GM21825 (cell line): Measurements from ENCODE around the gene PTGES3.
"Not testable (repeated sequence)": the region's sequence is repeated elsewhere in the genome, so short reads cannot be mapped to it uniquely, and the experiment has no call there.

Experiments used
- ATAC-seq: cut with Tn5 transposase; IDR thresholded peaks from one replicate; pipeline ENCODE4 v1.9.1; 2021; ENCODE audit warnings: mild to moderate bottlenecking, moderate library complexity; ENCODE audit not compliant: unreplicated experiment

PTGES3 gene, protein sequence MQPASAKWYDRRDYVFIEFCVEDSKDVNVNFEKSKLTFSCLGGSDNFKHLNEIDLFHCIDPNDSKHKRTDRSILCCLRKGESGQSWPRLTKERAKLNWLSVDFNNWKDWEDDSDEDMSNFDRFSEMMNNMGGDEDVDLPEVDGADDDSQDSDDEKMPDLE

DNA sequence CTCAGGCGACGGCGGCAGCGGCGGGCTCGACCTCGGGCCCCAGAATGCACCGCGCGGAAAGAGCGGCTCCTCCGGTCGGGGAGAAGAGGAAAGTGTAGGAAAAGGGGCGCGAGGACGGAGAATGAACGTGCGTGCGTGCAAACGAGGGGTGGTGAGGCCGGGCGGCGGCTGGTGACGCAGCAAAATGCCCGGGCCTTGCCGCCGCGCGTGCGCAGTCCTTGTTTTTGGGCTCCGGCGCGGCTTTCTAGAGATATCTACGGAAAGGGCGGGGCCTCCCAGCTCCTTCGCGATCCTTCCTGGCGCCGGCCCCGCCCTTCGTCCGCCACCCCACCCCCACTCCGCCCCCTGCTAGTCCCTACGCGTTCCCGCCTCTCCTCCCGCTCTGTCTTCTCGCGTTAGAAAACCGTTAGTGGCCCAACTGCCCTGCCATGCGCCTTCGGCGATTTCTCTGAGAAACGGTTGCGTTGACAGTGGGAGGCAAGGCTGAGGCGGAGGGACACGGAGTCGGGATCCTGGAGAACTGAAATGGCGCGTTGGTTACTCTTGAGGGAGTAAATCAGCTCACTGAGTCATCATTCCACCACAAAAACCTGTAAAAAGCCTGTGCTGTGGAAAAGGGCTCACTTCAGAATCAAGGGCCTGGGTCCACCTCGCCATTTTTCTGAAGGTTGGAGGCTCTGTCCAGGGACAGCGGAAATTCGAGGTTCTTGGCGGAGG lies at the start of gene PTGES3:
Gene PTGES3 (minus strand): TSS at position 156 of the 717 bp plus-strand sequence. CDS start 285 bp downstream, outside the sequence.
- peak; percentile 57 for ATAC-seq

DNA sequence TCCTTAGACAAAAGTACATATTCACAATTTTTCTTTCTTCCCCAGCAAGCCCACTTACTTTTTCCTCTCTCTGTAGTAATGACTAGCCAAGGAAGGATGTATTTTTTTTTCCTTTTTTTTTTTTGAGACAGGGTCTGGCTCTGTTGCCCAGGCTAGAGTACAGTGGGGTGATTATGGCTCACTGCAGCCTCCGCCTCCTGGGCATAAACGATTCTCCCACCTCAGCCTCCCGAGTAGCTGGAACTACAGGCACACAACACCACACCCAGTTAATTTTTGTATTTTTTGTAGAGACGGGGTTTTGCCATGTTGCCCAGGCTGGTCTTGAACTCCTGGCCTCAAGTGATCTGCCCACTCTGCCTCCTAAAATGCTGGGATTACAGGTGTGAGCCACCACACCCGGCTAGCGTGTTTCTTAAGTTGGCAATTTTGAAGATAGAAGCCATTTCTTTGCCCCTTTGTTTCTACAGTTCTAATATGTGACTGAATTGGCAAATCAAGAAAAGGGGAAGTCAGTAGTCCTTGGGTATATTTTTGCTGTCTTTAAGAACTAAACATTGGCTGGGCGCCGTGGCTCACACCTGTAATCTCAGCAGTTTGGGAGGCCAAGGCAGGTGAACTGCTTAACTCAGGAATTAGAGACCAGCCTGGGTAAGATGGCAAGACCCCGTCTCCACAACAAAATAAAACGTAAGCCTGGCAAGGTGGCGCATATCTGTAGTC lies 40.2 kb upstream of the PTGES3 start:
- ATAC-seq, result no peak

DNA sequence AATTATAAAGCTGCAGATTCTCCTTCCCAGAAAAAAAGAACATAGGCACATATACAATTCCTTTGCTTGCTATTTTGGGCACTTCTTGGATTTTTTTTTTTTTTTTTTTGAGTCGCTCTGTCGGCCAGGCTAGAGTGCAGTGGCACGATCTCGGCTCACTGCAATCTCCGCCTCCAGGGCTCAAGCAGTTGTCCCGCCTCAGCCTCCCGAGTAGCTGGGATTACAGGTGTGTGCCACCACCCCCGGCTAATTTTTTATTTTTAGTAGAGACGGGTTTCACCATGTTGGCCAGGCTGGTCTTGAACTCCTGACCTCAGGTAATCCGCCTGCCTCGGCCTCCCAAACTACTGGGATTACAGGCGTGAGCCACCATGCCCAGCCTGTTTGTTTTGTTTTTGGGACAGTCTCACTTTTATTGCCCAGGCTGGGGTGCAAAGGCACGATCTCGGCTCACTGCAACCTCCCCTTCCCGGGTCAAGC lies 38.2 kb upstream of the PTGES3 start:
- ATAC-seq, result not testable (repeated sequence)

DNA sequence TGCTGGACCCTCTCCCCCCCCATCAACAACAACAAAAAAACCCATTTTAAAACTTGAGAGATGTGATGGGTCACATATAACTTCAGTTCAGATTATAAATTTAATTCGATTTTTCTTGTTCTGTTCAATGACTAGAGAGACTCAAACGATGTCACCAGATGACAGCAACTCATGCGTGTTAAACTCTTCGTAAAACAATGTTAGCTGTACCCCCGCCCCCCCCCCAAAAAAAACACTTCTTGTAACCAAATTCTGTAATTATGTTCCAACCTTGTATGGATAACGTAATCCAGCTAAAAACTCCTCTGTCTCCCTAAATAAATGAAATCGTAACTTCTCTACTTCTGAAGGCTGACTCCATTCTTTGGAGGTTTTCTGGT lies 37.6 kb upstream of the PTGES3 start:
- ATAC-seq, result no peak

DNA sequence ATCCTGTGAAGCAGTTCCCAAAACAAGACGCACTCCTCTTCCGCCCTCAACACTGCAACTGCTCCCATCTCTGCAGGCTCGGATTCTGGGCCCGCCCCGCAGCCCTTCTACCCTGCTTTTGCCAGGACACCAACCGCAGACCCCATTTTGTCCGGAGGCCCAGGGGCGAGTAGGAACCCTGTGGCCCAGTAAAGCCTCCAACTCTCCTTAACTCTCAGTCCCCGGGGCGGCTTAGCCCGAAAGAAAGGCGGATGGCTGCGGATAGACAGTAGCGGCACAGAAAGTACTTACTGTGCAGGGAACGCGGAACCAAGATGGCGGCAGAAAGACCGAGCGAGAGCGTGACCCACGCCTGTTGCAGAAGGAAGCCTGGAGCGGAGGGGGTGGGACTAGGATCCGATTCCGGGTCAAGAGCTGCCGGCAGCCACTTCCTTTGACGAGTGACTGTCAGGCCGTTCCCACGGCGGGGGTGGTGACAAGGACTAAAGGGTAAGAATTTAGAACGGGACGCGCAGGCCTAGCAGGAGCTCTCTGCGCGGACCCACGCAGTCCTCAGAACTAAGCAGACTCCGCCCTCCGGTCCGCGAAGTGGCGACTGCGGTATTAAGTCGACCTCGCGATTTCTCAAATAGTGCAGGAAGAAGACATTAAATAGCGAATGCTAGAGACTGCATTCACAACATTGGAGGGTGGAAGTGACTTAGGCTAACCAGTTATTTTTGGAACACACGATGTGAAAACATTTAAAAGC lies 37.1 kb upstream of the PTGES3 start, which contains the start of gene NACA:
Gene NACA (minus strand): TSS at position 328 of the 751 bp plus-strand sequence. CDS start 778 bp downstream, outside the sequence.
- ATAC-seq, result peak; percentile 96

DNA sequence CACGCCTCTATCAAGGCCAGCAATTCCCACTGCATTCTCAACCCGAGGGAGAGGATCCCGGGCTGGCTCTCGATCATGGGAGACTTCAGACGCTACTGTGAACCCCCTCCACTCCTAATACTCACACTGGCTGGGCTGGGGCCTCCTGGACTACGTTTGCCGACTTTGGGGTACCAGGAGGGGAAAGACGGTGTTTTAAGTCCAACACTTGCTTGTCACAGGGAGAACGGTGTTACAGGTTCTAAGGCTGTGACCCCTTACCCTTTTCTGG lies 36.6 kb upstream of the PTGES3 start:
- ATAC-seq, result no peak

DNA sequence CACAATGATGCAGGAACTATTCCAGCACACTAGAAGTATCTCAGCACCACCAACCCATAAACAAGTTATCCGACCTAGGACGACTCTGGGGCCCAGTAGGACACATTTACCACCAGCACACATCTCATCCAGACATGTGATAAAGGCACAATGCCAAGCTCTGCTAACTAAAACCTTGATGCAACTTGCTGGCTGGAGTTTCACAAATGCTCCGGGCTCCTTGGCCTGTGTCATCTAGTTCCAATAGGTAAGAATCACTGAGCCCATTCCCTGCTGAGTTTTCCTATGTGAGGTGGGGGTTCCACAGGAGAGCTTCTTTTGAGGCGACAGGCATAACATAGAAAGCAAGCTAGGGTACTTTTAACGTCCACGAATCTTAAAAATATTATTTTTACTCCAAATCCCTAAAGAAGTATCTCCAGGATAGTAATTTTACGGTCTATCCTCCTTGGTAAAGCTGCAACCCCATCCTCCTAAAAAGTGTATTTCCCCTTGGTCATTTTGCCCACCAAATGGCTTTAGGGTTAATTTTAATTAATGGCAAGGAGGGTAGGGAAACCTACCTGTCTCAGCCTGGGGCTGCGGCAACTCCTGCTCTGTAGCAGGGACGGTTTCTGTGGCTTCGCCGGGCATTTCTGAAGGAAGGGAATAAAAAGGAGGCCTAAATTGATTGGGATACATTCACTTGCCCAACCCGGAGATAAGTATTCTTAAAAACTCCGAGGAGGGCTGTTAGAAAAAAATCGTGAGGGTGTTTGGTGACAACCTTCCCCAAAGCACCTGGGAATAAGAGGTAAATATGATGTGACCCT lies 36.0 kb upstream of the PTGES3 start:
- ATAC-seq, result no peak

DNA sequence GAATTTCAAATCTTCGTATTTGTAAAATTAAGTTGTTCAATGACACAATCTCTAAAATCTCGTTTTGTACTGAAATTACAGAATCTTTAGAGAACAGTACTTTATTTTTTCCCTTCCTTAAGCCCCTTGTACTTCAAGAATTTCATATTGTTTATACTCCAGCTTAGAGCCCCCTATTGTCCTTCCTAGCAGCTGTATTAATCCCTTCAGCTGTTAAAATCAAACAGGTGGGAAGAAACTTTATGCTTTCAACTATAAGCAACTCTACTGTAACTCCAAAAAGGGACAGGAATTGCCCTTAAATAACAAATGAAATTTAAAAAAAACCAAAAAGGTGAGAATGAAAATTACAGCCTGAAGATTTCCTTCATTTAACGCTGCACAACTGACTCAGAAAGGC lies 35.3 kb upstream of the PTGES3 start:
- ATAC-seq, result no peak

DNA sequence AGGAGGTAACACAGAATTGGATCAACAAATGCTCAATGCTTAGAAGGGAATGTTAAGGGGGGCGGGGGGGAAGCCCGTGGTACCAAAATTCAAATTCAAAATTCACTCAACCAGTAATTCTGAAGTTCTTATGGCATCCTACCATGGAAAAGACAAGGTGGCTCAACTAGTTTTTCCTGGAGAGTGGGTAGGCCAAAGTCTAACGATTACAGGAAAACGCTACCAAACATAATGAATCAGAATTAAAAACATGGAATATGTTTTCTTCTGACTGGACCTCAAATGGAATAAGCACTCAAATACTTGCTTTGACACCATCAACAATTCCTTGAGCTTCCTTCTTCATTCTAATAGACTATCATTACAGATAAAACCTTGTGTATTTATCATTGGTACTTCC lies 34.7 kb upstream of the PTGES3 start:
- ATAC-seq, result no peak

DNA sequence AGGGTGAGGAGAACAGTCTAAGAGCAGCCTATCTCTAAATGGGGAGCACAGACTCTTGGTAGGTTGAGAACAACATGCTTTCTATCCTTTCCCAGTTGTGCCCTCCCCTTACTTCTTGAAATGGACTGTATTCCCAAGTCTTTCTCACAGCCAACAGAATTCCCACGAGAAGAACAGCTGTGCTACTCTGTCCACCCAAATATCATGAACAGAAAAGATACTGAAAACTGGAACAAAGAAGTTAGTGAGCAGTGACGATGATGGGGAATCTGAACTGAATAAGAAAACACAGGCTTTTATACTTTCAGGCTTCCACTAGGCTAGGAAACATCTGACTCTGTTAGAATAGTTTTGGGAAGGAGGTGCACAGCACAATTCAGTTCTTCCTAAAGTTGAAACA lies 33.6 kb upstream of the PTGES3 start:
- no peak for ATAC-seq

DNA sequence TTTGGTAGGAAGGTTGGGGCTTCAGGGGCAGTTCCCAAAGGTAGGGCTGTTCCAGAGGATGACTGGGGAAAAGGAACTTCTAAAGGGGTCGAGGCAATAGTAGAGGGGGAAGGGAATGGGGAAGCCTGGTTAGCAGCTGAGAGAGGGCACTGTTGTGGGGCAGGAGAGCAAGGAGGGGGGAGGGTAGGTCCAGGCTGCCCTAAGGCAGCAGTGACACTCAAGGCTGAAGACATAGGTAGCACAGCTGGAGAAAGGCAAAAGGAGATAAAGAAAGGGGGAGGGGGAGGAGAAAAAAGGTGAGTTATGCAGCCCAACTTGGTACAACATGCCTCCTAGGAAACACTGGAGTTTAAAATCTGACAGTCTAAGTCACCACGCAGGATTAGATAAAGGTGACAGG lies 33.1 kb upstream of the PTGES3 start:
- ATAC-seq, result no peak

DNA sequence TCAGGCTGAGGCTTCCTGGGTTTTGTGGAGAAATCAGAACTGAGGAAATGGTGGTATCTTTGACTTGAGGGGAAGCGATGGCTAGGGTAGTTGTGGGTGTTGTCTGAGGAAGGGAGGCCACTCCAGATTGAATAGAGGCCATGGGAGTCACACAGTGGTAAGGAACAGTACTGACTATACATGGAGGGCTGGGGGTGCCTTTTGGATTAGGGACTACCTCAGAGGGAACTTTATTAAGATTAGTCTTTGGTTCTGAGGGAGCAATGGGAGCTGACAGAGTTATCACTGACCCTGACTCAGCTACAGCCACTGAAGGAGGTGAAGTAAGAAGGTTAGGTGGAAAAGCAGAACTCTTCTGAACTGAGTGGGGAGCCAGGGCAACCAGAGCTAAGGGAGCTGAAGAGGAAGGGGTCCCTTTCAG lies 32.7 kb upstream of the PTGES3 start:
- no peak for ATAC-seq

DNA sequence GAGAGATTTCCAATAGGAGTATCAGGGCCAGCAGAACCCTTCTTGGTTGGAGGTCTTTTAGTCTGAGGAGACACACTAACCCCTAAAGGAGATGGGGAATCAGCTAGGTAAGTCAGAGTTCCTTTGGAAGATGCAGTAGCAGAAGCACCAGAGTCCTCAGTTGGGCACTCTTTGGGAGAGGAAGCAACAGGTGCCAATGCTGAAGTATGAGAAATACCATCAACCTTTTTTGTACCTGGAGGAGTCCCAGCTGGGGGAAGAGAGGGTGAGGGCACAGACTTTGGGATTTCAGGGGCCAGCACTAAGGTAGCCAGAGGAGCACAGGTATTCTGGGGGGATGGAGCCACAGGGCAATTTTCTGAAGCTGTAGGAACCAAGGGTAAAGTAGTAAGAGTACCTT lies 31.0 kb upstream of the PTGES3 start:
- ATAC-seq, result no peak

DNA sequence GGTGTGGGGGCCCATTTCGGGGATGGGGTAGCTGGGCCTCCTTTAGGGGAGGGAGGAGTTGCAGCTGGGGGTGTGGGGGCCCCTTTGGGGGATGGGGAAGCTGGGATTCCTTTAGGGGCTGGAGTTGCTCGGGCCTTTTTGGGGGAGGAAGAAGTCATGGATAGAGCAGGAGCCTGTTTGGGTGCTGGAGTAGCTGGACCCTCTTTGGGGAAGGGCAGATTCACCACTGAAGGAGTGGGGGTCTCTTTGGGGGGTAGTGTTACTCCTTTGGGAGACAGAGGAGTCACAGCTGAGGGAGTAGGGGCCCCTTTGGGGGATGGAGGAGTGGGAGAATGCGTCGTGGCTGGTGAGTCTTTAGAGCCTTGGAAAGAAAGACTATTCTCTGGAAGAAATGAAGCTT lies 30.6 kb upstream of the PTGES3 start:
- ATAC-seq, result no peak

DNA sequence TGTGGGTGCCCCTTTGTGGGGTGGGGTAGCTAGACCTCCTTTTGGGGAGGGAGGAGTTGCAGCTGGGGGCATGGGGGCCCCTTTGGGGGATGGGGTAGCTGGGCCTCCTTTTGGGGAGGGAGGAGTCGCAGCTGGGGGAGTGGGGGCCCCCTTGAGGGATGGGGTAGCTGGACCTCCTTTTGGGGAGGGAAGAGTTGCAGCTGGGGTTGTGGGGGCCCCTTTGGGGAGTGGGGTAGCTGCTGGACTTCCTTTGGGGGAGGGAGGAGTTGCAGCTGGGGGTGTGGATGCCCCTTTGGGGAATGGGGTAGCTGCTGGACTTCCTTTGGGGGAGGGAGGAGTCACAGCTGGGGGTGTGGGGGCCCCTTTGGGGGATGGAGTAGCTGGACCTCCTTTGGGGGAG lies 30.1 kb upstream of the PTGES3 start:
- no peak for ATAC-seq

DNA sequence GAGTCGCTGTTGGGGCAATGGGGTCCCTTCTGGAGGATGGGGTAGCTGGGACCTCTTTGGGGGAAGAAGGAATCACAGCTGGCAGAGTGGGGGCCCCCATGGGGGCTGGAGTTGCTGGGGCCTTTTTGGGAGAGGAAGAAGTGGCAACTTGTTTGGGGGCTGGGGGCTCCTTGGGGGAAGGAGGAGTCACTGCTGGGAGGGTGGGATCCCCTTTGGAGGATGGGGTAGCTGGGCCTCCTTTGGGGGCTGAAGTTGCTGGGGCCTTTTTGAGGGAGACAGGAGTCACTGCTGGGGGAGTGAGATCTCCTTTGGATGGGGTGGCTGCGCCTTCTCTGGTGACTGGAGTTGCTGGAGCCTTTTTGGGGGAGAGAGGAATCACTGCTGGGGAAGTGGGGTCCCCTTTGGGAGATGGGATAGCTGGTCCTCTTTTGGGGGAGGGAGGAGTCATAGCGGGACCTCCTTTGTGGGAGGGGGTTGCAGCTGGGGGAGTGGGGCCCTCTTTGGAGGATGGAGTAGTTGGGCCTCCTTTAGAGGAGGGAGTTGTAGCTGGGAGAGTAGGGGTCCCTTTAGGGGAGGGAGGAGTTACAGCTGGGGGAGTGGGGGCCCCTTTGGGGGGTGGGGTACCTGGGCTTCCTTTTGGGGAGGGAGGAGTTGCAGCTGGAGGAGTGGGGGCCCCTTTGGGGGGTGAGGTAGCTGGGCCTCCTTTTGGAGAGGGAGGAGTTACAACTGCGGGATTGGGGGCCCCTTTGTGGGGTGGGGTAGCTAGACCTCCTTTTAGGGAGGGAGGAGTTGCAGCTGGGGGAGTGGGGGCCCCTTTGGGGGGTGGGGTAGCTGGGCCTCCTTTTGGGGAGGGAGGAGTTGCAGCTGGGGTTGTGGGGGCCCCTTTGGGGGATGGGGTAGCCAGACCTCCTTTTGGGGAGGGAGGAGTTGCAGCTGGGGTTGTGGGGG lies 29.1 kb upstream of the PTGES3 start:
- ATAC-seq, result no peak

DNA sequence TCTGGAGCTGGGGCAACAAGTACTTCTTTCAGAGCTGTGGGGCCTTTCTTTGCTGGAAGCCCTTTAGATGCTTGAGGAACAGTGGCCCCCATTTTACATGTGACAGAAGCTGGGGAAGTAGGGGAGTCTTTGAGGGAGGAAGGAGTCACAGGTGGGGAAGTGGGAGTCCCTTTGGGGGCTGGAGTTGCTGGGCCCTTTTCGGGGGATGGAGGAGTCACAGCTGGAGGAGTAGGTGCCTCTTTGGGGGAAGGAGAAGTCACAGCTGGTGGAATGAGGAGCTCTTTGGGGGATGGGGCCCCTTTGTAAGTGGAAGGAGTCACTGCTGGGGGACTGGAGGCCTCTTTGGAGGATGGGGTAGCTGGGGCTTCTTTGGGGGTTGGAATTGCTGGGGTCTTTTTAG lies 28.4 kb upstream of the PTGES3 start:
- ATAC-seq, result no peak

DNA sequence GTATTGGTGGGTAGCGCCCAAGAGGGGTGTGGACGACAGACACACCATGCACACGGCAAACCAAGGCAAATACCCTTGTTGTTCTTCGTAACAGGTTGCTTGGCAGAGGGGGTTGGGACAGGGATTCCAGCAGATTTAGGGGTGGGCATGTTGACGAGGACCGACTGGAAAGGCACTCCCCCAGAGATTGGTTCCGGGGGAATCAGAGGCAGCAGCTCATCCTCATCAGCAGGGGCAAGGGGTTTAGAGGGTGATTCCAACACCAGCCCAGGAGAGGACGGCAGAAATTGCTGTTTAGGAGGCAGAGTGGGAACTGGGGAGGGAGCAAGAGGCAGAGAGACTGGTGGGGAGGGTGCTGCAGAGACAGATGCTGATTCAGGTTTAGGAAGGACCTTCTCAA lies 27.7 kb upstream of the PTGES3 start:
- no peak for ATAC-seq

DNA sequence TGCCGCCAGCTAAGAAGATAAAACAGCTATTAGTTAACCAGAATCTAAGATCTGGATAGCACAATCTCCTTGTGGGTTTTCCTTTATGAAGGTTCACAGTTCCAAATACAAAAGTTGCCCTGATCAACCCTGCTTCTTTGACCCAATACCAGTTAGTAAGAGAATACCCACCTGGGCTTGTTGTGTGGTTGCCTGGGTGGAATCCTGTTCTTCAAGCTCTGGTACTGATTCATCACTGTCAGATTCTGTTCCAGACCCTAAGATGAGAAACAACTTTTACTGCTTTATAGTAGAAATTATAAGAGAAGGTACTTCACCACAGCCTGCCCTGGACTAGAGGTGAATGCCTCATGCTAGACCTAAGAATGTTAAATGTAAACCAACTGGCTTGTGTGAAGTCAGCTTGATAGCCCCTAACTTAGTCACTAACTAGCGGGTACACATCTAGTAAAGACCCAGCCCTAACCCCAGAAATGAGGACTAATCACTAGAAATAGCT lies 26.4 kb upstream of the PTGES3 start:
- ATAC-seq, result no peak
